CD4-positive, alpha-beta T cell treated with Interleukin-12 subunit alpha and Interleukin-12 subunit beta, for 1 hour (primary cell): ENCODE data around the gene AEBP1.

ENCODE experiments used
- DNase-seq: peaks from one replicate; pipeline ENCODE4 v3.0.0-alpha.2; 2020

The AEBP1 gene

GRCh38 chr7:44145479-44145968 lies 41.4 kb downstream of the AEBP1 start:
- peak; percentile 65 for DNase-seq

GRCh38 chr7:44145969-44146911 lies 42.1 kb downstream of the AEBP1 start:
- peak; percentile 79 for DNase-seq

GRCh38 chr7:44147026-44147991 lies 43.2 kb downstream of the AEBP1 start:
- DNase-seq = no peak

- DNase-seq = no peak
These were observed 44.0 kb downstream of the AEBP1 start for GRCh38 chr7:44148166-44148565.

DNA sequence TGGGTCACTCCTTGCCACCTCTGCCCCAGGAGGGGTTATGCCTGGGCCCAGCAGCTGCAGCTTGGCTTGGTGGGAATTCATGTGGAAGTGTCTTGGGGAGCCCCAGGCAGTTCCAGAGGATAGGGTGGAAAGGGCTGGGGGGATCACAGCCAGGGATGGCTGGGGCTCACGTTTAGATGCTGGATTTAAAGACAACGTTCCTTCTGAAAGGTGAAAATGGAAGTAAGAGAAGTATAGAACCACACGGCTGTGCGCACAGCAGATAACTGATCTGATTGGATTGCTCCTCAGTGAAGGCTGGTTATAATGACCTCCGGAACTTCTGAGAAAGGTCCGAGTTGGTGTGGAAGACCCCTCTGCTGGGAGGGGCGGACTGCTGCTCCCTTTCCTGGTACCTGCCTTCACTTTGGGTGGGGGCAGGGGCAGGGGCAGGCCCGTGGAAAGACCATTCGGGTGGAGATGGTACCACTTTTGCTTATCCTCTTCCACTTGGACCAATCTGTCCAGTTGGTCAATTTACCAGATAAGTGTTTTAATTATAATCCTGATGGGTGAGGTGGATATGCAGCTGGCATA lies 44.9 kb downstream of the AEBP1 start:
- no peak for DNase-seq

DNA sequence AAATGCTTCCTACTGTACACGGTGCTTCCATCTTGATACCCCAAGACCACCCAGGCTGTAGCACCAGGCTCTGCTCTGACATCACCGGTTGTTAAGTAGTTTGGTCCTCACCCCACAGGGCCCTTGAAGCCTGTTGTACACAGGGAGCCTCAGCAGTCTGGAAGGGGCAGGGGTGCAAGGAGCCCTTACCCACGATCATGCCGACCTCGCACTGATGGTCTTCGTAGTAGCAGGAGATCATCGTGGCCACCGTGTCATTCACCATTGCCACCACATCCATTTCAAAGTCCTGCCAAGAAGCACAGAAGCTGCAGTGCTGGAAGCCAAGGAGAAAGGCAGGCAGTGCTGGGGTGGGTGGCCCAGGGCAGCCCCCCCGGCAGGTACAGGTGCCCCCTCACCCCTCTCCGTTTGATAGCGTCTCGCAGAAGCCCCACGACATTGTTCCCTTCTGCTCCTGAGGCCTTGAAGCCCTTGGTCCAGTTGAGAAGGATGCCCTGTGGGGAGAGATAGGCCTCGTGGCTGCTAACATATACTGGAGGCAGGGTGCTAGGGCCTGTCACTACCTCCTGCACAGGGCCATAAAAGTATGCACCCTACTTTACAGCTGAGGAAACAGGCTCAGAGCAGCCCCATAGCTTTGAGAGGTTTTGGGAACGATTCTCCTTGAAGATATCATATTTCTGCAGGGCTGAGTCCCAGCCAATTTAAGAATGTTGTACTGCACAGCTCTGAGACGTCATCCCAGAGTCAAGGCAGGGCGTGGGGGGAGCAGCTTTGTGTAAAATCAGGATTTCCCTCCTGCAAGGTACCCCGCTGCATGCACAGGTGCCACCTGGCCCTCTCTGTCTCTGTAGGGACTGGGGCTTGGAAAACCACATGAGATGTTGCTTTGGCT lies 45.7 kb downstream of the AEBP1 start:
- DNase-seq = no peak

- no peak for DNase-seq
These were observed 46.3 kb downstream of the AEBP1 start for GRCh38 chr7:44150466-44150832.

- no peak for DNase-seq
These were observed 47.1 kb downstream of the AEBP1 start for GRCh38 chr7:44150966-44151941.

DNA sequence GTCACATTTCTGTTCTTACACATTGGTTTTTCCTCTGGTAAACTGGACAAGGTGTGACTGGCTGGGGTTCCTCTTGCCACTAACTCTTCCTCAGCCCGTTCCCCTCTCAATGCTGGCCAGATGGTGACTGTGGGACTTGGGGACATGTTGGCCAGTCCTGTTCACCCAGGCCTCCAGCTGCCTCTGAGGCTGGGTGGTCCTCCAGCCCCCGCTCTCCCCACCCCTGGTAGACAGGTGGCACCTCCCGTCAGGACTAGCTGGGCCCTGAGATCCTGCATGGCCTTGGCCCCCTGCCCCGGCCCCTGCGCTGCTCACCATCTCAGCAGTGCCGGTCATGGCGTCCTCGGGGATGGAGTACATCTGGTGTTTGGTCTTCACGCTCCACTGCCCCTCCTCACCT lies 47.8 kb downstream of the AEBP1 start:
- no peak for DNase-seq

GRCh38 chr7:44152971-44153947 lies 49.1 kb downstream of the AEBP1 start:
- DNase-seq = no peak

DNA sequence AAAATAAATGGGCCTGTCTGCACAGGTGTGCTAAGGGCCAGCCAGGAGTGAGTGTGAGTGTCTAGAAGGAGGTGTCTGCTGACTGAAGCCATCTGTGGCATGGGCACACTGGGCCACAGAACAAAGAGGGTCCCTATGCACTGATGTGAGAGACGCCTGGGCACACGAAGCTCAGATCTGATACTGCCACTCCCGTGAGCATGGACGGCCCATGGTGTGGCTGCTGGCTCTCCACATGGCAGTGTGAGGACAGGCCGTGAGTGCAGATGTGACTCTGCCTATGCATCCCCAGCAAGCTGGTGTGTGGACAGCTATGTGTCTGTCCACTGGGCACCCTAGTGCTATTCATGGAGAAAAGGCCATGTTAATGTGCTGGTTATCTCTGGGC lies 49.8 kb downstream of the AEBP1 start:
- DNase-seq = no peak

DNA sequence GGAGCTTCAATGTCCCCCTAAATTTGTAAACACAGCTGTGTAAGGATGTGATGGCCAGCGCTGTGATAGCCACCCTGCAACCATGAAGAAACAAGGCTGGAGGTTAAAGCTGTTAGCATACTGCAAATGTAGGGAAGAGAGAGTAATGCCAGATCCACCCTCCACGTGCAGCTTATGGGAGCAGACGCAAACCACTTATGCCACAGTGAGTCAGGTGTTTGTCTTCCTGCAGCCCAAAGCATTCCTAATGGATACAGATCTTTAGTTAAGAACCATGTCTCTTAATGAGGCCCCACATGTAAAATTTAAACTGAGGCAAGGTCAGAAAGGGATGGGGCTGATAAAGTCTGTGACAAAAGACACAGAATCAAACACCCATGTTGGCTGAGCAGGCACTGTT lies 50.6 kb downstream of the AEBP1 start:
- DNase-seq = no peak

DNA sequence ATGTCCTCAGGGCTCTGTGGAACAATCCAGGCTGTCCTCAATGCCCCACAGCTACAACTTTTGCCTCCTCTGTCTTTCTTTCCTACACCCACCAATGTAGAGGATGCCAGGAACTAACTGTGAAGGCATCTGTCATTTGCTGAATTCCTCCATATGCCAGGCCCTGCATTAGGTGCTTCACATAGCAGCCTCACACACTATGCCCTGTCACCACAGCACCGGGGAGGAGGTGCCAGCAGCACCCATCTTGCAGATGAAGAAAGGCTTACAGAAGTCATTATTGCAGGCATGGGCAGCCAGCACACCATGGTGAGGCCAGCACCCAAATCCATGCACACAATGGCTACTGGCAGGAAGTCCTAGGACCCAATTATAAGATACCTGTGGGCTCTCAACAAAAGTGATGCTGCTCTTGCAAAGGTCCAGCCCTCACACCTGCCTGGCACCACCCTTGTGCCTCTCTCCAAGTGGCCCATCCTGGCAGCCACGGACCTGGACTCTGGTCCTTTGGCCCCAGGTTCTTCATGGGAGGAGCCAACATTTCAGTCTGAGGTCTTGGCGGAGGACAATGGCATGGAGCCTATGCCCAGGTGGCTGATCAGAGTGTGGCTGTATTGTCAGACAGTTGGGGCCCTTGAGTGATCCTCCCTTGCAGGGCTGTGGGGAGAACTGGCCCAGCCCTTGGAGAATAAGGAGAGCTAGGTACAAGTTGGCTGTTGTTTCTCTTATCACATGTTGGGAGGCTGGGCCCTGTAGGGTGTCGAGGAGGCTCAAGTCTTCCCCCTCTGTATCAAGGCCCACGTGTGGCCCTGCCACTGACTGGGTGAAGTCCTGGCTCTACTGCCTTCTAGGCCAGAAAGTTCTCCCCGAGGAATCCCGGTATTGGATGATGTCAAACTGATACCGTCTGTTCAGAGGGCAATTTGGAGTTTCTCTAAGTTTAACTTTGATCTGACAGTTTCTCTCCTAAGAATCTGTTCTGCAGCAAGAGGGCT lies 51.3 kb downstream of the AEBP1 start:
- DNase-seq = no peak

DNA sequence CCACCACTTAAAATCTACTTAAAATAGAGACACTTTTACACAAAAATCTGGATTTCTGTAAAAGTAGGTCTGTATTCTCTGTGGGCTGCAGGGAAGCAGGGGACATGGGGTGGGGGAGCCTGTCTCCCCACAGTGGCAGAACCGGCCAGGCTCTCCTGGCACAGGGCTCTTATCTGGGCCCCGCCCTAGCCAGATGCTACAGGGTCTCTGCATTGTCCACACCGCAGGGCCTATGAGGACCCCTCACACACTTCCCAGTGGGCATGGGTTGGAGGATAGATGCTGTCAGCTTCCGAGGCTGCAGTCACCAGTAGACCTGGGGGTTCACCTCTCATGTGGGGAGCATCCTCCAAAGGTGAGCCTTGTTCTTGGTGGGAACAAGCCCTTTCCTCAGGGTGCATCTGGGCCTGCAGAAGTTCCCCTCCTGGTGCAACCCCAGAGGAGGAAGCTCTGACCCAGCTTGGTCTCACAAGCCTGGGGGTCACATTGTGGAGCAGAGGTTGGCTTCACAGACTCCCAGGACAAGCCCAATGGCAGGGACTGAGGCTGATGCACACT lies 52.4 kb downstream of the AEBP1 start:
- no peak for DNase-seq

DNA sequence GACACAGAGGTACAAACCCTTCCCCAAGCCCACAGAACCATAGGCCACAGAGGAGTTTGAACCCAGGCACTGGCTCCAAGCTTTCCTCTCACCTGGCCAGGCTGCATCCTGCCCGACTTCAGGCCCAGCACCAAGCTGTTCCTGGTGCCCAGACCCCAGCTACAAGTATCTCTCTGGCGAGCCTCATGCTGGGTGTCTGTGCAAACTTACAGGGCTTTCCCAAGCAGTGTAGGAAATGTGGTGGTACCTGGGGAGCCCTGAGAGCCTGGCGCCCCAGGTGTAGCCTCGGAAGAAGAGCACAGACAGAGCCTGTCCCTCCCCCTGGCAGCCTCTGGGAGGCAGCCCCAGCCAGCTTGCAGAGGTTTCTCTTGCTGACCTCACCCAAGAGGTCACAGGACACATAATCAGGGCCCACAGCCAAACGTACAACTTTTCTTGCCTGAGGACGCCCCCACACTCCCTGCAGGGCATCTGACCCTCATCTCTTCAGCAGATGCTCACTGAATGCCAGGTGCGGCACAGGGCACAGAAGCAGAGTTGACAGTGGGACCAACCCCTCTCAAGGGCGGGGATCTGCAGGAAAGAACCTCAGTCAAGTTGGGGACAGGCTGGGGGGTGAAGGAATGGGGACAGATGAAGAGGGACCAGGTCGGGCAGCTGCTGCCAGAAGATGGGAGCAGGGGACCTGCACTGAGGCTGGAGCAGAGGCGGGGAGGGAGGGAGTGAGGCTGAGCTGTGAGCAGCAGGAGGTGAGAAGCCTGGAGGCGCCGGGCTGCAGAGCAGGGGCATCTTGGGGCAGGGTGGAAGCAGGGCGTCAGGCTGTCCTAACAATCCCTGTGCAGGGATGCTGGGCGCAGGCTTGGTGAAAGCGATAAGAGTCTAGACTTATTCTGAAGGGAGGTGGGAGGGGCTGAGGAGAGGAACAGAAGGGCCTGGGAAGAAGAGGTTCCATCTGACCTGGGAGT lies 53.3 kb downstream of the AEBP1 start:
- no peak for DNase-seq

DNA sequence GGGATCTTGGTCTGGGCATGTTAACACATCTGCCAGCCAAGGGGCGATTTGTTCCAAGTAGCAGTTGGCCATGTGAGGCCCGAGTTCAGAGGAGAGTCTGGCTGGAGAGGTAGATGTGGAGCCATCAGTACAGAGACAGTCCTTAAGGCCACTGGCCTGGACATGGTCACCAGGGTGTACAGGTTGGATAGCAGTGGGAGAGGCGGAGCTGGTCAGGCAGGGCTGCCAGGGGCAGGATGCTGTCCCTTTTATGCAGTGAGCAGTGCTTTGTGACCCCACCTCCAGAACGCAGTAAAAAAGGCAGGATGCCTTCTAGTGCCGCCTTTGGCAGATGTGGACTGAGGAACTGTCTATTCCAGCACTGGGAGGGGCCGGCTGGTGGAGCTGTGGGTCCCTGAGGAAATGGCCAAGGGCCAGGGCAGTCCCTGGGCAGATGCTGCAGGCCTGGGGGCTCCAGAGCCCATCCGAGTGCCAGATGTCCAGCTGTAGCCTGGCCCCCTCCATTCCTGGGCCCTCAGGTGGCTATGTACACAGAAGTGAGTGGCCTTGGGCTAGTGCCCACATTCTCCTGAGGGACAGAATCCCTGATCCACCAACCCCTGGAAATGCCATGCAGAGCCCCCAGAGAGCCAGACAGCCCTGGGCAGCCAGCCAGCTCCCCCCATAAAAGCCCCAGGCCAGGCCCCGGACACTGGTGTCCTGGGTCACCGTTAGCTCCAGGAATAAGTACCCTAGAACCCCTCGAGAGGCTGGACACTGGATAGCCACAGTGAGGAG lies 54.1 kb downstream of the AEBP1 start:
- DNase-seq = no peak
